ENCODE results near the gene APOL4.

DNA sequence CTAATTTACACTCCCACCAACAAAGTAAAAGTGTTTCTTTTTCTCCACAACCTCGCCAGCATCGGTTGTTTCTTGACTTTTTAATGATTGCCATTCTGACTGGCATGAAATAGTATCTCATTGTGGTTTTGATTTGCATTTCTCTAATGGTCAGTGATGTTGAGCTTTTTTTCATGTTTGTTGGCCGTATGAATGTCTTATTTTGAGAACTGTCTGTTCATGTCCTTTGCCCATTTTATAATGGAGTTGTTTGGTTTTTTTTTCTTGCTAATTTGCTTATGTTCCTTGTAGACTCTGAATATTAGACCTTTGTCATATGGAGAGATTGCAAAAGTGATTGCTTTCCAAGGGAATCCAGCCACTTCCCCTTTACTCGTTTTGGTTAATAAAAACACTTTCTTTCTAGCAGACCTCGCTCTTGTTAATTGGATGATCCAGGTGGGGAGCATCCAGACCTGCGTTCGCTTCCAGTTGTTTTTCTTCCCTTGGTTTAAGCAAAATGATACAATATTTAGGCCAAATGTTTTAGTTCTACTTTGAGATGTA lies 17.1 kb upstream of the APOL4 start:
- TF ChIP-seq ZNF274 (IDR thresholded peaks at IDR 0.05; ENCODE audit: low read depth, low read length) (no peak), YY1 (IDR thresholded peaks at IDR 0.05; ENCODE audit: insufficient read depth, insufficient read length) (no peak)
